GM12864 (cell line): ENCODE results near the gene COL5A2.

Experiments
- DNase-seq: peaks from one replicate; pipeline ENCODE4 v3.0.0-alpha.2; 2011; ENCODE audit warnings: low read depth
- H3K4me3 ChIP-seq: 2 replicates; pipeline ENCODE4 v1.5.1; 2011; ENCODE audit warnings: mild to moderate bottlenecking, low read depth, low read length, control low read depth
- CTCF ChIP-seq: IDR thresholded peaks from 2 replicates; pipeline ENCODE4 v1.5.1; 2011; ENCODE audit warnings: low read depth, mild to moderate bottlenecking, moderate library complexity, low read length, control low read depth, inconsistent platforms; ENCODE audit errors: missing control alignments

Gene COL5A2

GRCh38 chr2:189092936-189093335, 86.6 kb downstream of the COL5A2 start:
- TF ChIP-seq CTCF, result no peak

GRCh38 chr2:189091253-189091652, 88.3 kb downstream of the COL5A2 start:
- TF ChIP-seq CTCF, result no peak
- DNase-seq, result no peak
- H3K4me3 ChIP-seq, result no peak overlapping the region

More at GRCh38 chr2:189092936-189093335, 86.6 kb downstream of the COL5A2 start:
- H3K4me3 ChIP-seq, result no peak overlapping the region
- DNase-seq, result no peak

- no peak for DNase-seq
- no peak for TF ChIP-seq CTCF
- H3K4me3 ChIP-seq, result no peak overlapping the region
Observed at GRCh38 chr2:189088591-189089205, 90.9 kb downstream of the COL5A2 start.

GRCh38 chr2:189086710-189087109, 92.9 kb downstream of the COL5A2 start:
- no peak for DNase-seq
- H3K4me3 ChIP-seq, result no peak overlapping the region
- no peak for TF ChIP-seq CTCF

GRCh38 chr2:189086250-189086649, 93.3 kb downstream of the COL5A2 start:
- TF ChIP-seq CTCF, result no peak
- no peak for DNase-seq
- no peak overlapping the region for H3K4me3 ChIP-seq

GRCh38 chr2:189083606-189084005, 96.0 kb downstream of the COL5A2 start:
- no peak overlapping the region for H3K4me3 ChIP-seq
- no peak for TF ChIP-seq CTCF
- no peak for DNase-seq

- DNase-seq, result no peak
Observed at GRCh38 chr2:189083106-189083505, 96.5 kb downstream of the COL5A2 start.

More at GRCh38 chr2:189083106-189083505, 96.5 kb downstream of the COL5A2 start:
- H3K4me3 ChIP-seq, result no peak overlapping the region
- no peak for TF ChIP-seq CTCF
